Astrocyte (in vitro differentiated cells and primary cell): Measurements from ENCODE around the gene CABLES2. TPM values are rescaled to one million over a fixed set of nuclear protein-coding genes. Genes with fewer than 3 reads are reported as not detected.

ENCODE experiments used
- DNase-seq: peaks from one replicate; pipeline ENCODE4 v3.0.0-alpha.2; 2010; ENCODE audit warnings: low read depth
- FAIRE-seq: peaks from 2 replicates; lab custom pipeline; 2011; peaks lifted over from hg19 to GRCh38; lab: Jason Lieb, UNC
- H2AFZ ChIP-seq: 2 replicates; pipeline ENCODE4 v1.6.0; 2012; ENCODE audit warnings: low read depth, low read length, inconsistent platforms
- H3K27ac ChIP-seq: 2 replicates; pipeline ENCODE4 v1.5.1; 2011; ENCODE audit warnings: low read depth, low read length, inconsistent platforms
- H3K27me3 ChIP-seq: 2 replicates; pipeline ENCODE4 v1.6.0; 2011; ENCODE audit warnings: low read length, inconsistent platforms; ENCODE audit not compliant: insufficient read depth
- H3K36me3 ChIP-seq: 2 replicates; pipeline ENCODE4 v1.5.1; 2011; ENCODE audit warnings: low read length, inconsistent platforms; ENCODE audit not compliant: insufficient read depth
- H3K4me1 ChIP-seq: 2 replicates; pipeline ENCODE4 v1.5.1; 2011; ENCODE audit warnings: low read length, inconsistent platforms; ENCODE audit not compliant: insufficient read depth
- H3K4me2 ChIP-seq: 2 replicates; pipeline ENCODE4 v1.6.0; 2012; ENCODE audit warnings: low read length, inconsistent platforms
- H3K4me3 ChIP-seq: 2 replicates; pipeline ENCODE4 v1.5.1; 2011; ENCODE audit warnings: low read depth, mild to moderate bottlenecking, low read length, inconsistent platforms; ENCODE audit not compliant: insufficient read depth
- H3K79me2 ChIP-seq: 2 replicates; pipeline ENCODE4 v1.6.0; 2012; ENCODE audit warnings: mild to moderate bottlenecking, low read length, inconsistent platforms; ENCODE audit not compliant: insufficient read depth
- H3K9ac ChIP-seq: 2 replicates; pipeline ENCODE4 v1.6.0; 2012; ENCODE audit warnings: mild to moderate bottlenecking, low read length, inconsistent platforms
- H3K9me3 ChIP-seq: 2 replicates; pipeline ENCODE4 v1.5.1; 2012; ENCODE audit warnings: low read depth, mild to moderate bottlenecking, low read length, inconsistent platforms; ENCODE audit not compliant: insufficient read depth
- H4K20me1 ChIP-seq: 2 replicates; pipeline ENCODE4 v1.6.0; 2012; ENCODE audit warnings: low read length, inconsistent platforms; ENCODE audit not compliant: insufficient read depth
- H3K27ac Mint-ChIP-seq: one replicate; pipeline ENCODE4 v1.8.0; 2021; ENCODE audit warnings: mild to moderate bottlenecking, mixed read lengths; ENCODE audit not compliant: unreplicated experiment
- H3K27me3 Mint-ChIP-seq: one replicate; pipeline ENCODE4 v1.8.0; 2021; ENCODE audit warnings: low read depth, mixed read lengths; ENCODE audit not compliant: unreplicated experiment
- H3K36me3 Mint-ChIP-seq: one replicate; pipeline ENCODE4 v1.8.0; 2021; ENCODE audit warnings: low read depth, mixed read lengths; ENCODE audit not compliant: unreplicated experiment
- H3K4me1 Mint-ChIP-seq: one replicate; pipeline ENCODE4 v1.8.0; 2021; ENCODE audit warnings: low read depth, mixed read lengths; ENCODE audit not compliant: unreplicated experiment
- H3K4me3 Mint-ChIP-seq: one replicate; pipeline ENCODE4 v1.8.0; 2021; ENCODE audit warnings: mild to moderate bottlenecking, moderate library complexity, mixed read lengths; ENCODE audit not compliant: unreplicated experiment
- H3K9me3 Mint-ChIP-seq: one replicate; pipeline ENCODE4 v1.8.0; 2021; ENCODE audit warnings: mild to moderate bottlenecking, mixed read lengths; ENCODE audit not compliant: unreplicated experiment
- CTCF ChIP-seq: IDR thresholded peaks from 2 replicates; pipeline ENCODE4 v1.5.1; 2011; ENCODE audit warnings: low read depth, mild to moderate bottlenecking, inconsistent platforms, low read length, moderate library complexity; ENCODE audit not compliant: insufficient read depth
- EZH2 ChIP-seq: IDR thresholded peaks from 2 replicates; pipeline ENCODE4 v1.6.1; 2012; ENCODE audit warnings: mild to moderate bottlenecking, low read length, inconsistent platforms; ENCODE audit not compliant: insufficient read depth
- total RNA-seq: library from RNA; stranded (reverse); gene quantifications from 2 replicates; pipeline ENCODE4 v1.2.1, GENCODE V29; 2021

Gene CABLES2
- total RNA-seq, 1 donor from 2014 or later: 4.4 TPM

GRCh38 chr20:62405108-62405980 lies 1.7 kb downstream of the CABLES2 start:
- H3K36me3 ChIP-seq: no peaks in the 10 kb centered on the region
- no peaks in the 10 kb centered on the region for H3K9me3 ChIP-seq
- H2AFZ ChIP-seq: no peak overlapping the region
- peaks cover 4% of the 10 kb centered on the region for H3K79me2 ChIP-seq
- no peak overlapping the region for H3K27ac Mint-ChIP-seq
- no peak overlapping the region for H3K4me3 ChIP-seq
- no peak for FAIRE-seq
- peak overlapping the region; percentile 84 for H3K9ac ChIP-seq
- H3K4me2 ChIP-seq: peak overlapping the region; percentile 96
- H3K36me3 Mint-ChIP-seq: peaks cover 5% of the 10 kb centered on the region
- H3K4me1 ChIP-seq: peaks cover 8% of the 10 kb centered on the region
- DNase-seq: peak; percentile 35
- no peak overlapping the region for H3K27ac ChIP-seq
- TF ChIP-seq EZH2 (no peak), CTCF (peak; percentile 53)
- H3K4me1 Mint-ChIP-seq: peaks cover 3% of the 10 kb centered on the region
- H3K27me3 Mint-ChIP-seq: peaks cover 9% of the 10 kb centered on the region
- H4K20me1 ChIP-seq: peaks cover 29% of the 10 kb centered on the region
- no peaks in the 10 kb centered on the region for H3K27me3 ChIP-seq
- no peaks in the 10 kb centered on the region for H3K9me3 Mint-ChIP-seq
- H3K4me3 Mint-ChIP-seq: peak overlapping the region; percentile 72

- H3K36me3 ChIP-seq: no peaks in the 10 kb centered on the region
- Mint-ChIP-seq H3K4me3 (no peak overlapping the region), H3K36me3 (peaks cover 5% of the 10 kb centered on the region), H3K9me3 (no peaks in the 10 kb centered on the region), H3K27me3 (peaks cover 7% of the 10 kb centered on the region), H3K4me1 (peaks cover 3% of the 10 kb centered on the region), H3K27ac (no peak overlapping the region)
- H3K27me3 ChIP-seq: no peaks in the 10 kb centered on the region
- peaks cover 29% of the 10 kb centered on the region for H4K20me1 ChIP-seq
- peaks cover 4% of the 10 kb centered on the region for H3K79me2 ChIP-seq
- H3K4me2 ChIP-seq: no peak overlapping the region
- H3K4me1 ChIP-seq: peaks cover 8% of the 10 kb centered on the region
- no peak overlapping the region for H2AFZ ChIP-seq
- no peak for DNase-seq
- no peak overlapping the region for H3K4me3 ChIP-seq
- TF ChIP-seq EZH2 (no peak), CTCF (no peak)
- no peak for FAIRE-seq
- no peak overlapping the region for H3K9ac ChIP-seq
- H3K27ac ChIP-seq: no peak overlapping the region
- no peaks in the 10 kb centered on the region for H3K9me3 ChIP-seq
Observed at GRCh38 chr20:62404761-62405107, 2.4 kb downstream of the CABLES2 start.

GRCh38 chr20:62404112-62404665 lies 2.9 kb downstream of the CABLES2 start:
- H3K27ac Mint-ChIP-seq: peak overlapping the region; percentile 47

More at GRCh38 chr20:62404112-62404665, 2.9 kb downstream of the CABLES2 start:
- FAIRE-seq (no peak), DNase-seq (no peak)
- Mint-ChIP-seq H3K36me3 (peaks cover 5% of the 10 kb centered on the region), H3K4me1 (peaks cover 3% of the 10 kb centered on the region), H3K9me3 (no peaks in the 10 kb centered on the region), H3K4me3 (peak overlapping the region; percentile 27), H3K27me3 (peaks cover 3% of the 10 kb centered on the region)
- peaks cover 29% of the 10 kb centered on the region for H4K20me1 ChIP-seq
- H3K27ac ChIP-seq: no peak overlapping the region
- H3K79me2 ChIP-seq: peaks cover 4% of the 10 kb centered on the region
- H3K27me3 ChIP-seq: no peaks in the 10 kb centered on the region
- H3K9ac ChIP-seq: no peak overlapping the region
- no peaks in the 10 kb centered on the region for H3K36me3 ChIP-seq
- no peak overlapping the region for H3K4me2 ChIP-seq
- no peak overlapping the region for H3K4me3 ChIP-seq
- no peak for TF ChIP-seq CTCF
- TF ChIP-seq EZH2: no peak
- peaks cover 8% of the 10 kb centered on the region for H3K4me1 ChIP-seq
- H3K9me3 ChIP-seq: no peaks in the 10 kb centered on the region
- no peak overlapping the region for H2AFZ ChIP-seq
